ENCODE data around the gene PIP5KL1.

DNA sequence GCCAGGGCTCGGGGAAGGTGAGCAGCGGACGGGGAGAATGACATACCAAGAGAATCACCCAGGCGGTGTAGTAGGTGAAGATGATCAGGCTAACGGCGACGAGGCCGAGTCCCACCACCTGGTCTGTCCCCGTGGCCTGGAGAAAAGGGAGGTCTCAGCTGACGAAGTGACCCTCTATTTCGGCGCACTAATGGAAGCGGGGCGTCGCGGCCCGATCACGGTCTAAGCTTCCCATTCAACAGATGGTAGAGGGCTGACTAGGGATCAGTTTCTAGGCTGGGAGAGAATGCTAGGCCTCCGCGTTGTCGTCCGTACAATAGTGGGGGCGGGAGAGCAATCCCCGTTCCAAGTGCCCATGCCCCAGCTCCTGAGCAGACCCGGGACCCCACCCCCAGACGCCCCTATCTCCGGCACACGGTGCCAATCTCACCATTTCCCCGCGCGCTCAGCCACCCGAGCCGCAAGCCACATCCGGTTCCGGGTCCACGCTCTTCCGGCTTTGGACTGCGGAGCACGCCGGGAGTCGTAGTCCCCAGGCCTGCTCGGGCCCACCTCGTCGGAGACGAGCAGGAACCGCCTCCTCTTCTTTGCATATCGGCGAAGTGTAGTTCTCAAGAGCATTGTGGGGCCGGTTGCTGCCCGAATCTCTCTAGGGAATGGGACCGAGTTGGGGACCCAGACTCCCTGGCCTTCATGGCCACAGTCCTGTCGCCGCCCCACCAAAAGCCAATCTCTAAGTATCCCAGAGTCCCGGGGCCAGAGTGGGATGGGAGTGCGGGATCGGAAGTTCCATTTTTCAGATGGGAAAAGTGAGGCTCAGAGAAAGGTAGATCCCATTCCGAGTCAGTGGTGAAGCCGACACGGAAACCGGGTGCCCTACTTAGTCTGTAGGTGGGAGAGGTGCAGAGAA lies 7.1 kb upstream of the PIP5KL1 start, which contains the start of gene DPM2:
- TF ChIP-seq, protein P1, sequence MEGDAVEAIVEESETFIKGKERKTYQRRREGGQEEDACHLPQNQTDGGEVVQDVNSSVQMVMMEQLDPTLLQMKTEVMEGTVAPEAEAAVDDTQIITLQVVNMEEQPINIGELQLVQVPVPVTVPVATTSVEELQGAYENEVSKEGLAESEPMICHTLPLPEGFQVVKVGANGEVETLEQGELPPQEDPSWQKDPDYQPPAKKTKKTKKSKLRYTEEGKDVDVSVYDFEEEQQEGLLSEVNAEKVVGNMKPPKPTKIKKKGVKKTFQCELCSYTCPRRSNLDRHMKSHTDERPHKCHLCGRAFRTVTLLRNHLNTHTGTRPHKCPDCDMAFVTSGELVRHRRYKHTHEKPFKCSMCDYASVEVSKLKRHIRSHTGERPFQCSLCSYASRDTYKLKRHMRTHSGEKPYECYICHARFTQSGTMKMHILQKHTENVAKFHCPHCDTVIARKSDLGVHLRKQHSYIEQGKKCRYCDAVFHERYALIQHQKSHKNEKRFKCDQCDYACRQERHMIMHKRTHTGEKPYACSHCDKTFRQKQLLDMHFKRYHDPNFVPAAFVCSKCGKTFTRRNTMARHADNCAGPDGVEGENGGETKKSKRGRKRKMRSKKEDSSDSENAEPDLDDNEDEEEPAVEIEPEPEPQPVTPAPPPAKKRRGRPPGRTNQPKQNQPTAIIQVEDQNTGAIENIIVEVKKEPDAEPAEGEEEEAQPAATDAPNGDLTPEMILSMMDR (conservative IDR thresholded peaks at IDR 0.05; ENCODE audit: low read depth, low read length), result no peak
- no peak for TF ChIP-seq EZH2 (IDR thresholded peaks at IDR 0.05; ENCODE audit: borderline replicate concordance, low read depth, low read length, poor library complexity, severe bottlenecking)

All from A673 (cell line).